GOT3 (cell line): Measurements from ENCODE around the gene CCL3.
"Not testable (repeated sequence)": the region's sequence is repeated elsewhere in the genome, so short reads cannot be mapped to it uniquely, and the experiment has no call there.

ENCODE experiments used
- DNase-seq: peaks from one replicate; lab custom pipeline; 2025; ENCODE audit warnings: mixed read lengths; lab: John Stamatoyannopoulos, UW

CCL3 gene

GRCh38 chr17:36089888-36090836 lies at the start of gene CCL3:
CCL3 (minus strand) TSS chr17:36090143; CDS start chr17:36090058, 85 bp downstream.
- no peak for DNase-seq

GRCh38 chr17:36136439-36136838 lies 46.5 kb upstream of the CCL3 start:
- DNase-seq: no peak

GRCh38 chr17:36136036-36136435 lies 46.1 kb upstream of the CCL3 start:
- DNase-seq: no peak

GRCh38 chr17:36135465-36135864 lies 45.5 kb upstream of the CCL3 start:
- DNase-seq: no peak

- DNase-seq: no peak
Observed at GRCh38 chr17:36133602-36134236, 43.8 kb upstream of the CCL3 start.

GRCh38 chr17:36132421-36132831 lies 42.5 kb upstream of the CCL3 start:
- DNase-seq: no peak

GRCh38 chr17:36131931-36132330 lies 42.0 kb upstream of the CCL3 start:
- DNase-seq: no peak

GRCh38 chr17:36131421-36131820 lies 41.5 kb upstream of the CCL3 start:
- DNase-seq: no peak

- no peak for DNase-seq
Observed at GRCh38 chr17:36130346-36130745, 40.4 kb upstream of the CCL3 start.

- DNase-seq: no peak
Observed at GRCh38 chr17:36129616-36130015, 39.7 kb upstream of the CCL3 start.

- no peak for DNase-seq
Observed at GRCh38 chr17:36128411-36128978, 38.6 kb upstream of the CCL3 start.

GRCh38 chr17:36127911-36128310 lies 38.0 kb upstream of the CCL3 start:
- DNase-seq: no peak

GRCh38 chr17:36127199-36127893 lies 37.4 kb upstream of the CCL3 start:
- DNase-seq: no peak

GRCh38 chr17:36124879-36125824 lies 35.2 kb upstream of the CCL3 start:
- DNase-seq: no peak

GRCh38 chr17:36123431-36123830 lies 33.5 kb upstream of the CCL3 start:
- no peak for DNase-seq

GRCh38 chr17:36121099-36121498 lies 31.2 kb upstream of the CCL3 start:
- DNase-seq: not testable (repeated sequence)

GRCh38 chr17:36120221-36120620 lies 30.3 kb upstream of the CCL3 start:
- no peak for DNase-seq

- DNase-seq: no peak
Observed at GRCh38 chr17:36118477-36119353, 28.8 kb upstream of the CCL3 start.

GRCh38 chr17:36117505-36118382 lies 27.8 kb upstream of the CCL3 start:
- no peak for DNase-seq
